GM12878 (cell line): Measurements from ENCODE around the gene REP15. TPM values are rescaled to one million over a fixed set of nuclear protein-coding genes. Genes with fewer than 3 reads are reported as not detected.

Experiments used
- ATAC-seq: fragments of 200-7000 bp; cut with Tn5 transposase; 3 replicates; pipeline ENCODE4 v1.9.1; 2020; ENCODE audit warnings: mild to moderate bottlenecking, moderate library complexity
- BruUV-seq: library from RNA; stranded (reverse); fragments of 400-500 nt; replicated peaks from 2 replicates; lab custom pipeline; 2021; lab: Mats Ljungman, UMichigan
- CTCF ChIA-PET: fragments of 300-600 bp; sonication (Branson Sonifier 250); formaldehyde crosslinking; extraction: SDS; loops from one replicate; lab custom pipeline; 2021; ENCODE audit warnings: inconsistent platforms; lab: Yijun Ruan, JAX
- POLR2A ChIA-PET: fragments of 350-600 bp; formaldehyde crosslinking; extraction: SDS; loops from one replicate; lab custom pipeline; 2021; ENCODE audit warnings: inconsistent platforms; lab: Charles Lee
- RAD21 ChIA-PET: fragments of 300-600 bp; sonication (Branson Sonifier 250); formaldehyde crosslinking; loops from one replicate; lab custom pipeline; 2023; ENCODE audit warnings: antibody characterized with exemption; ENCODE audit not compliant: unreplicated experiment; lab: Charles Lee
- SMC1A ChIA-PET: fragments of 300-600 bp; sonication (Branson Sonifier 250); formaldehyde crosslinking; loops from one replicate; lab custom pipeline; 2023; ENCODE audit not compliant: unreplicated experiment, uncharacterized antibody; lab: Charles Lee
- DNase-seq: peaks from one replicate; pipeline ENCODE4 v3.0.0-alpha.2; 2011; ENCODE audit warnings: low read depth, low spot score
- FAIRE-seq: peaks from 3 replicates; lab custom pipeline; 2011; peaks lifted over from hg19 to GRCh38; lab: Jason Lieb, UNC
- H2AFZ ChIP-seq: 2 replicates; pipeline ENCODE4 v1.6.0; 2011; ENCODE audit warnings: low read depth, low read length, control low read depth; ENCODE audit not compliant: control insufficient read depth
- H3K27ac ChIP-seq: 2 replicates; pipeline ENCODE4 v1.5.1; 2011; ENCODE audit warnings: control low read depth; ENCODE audit not compliant: control insufficient read depth, insufficient read depth
- H3K27me3 ChIP-seq, 2 experiments: replicated peaks in 1 of 2; 2 replicates each; pipeline versions ENCODE4 v1.6.0 to v1.6.1; 2011; ENCODE audit warnings: low read length in 1 of 2; ENCODE audit not compliant: control insufficient read depth in 2 of 2, insufficient read depth in 2 of 2
- H3K36me3 ChIP-seq, 2 experiments: 2 replicates each; pipeline ENCODE4 v1.5.1; 2011; ENCODE audit warnings: low read length in 1 of 2; ENCODE audit not compliant: control insufficient read depth in 2 of 2, insufficient read depth in 2 of 2
- H3K4me1 ChIP-seq: 2 replicates; pipeline ENCODE4 v1.6.1; 2011; ENCODE audit warnings: mild to moderate bottlenecking, low read length, moderate library complexity, mixed read lengths; ENCODE audit not compliant: control insufficient read depth, insufficient read depth
- H3K4me2 ChIP-seq: 2 replicates; pipeline ENCODE4 v1.6.0; 2011; ENCODE audit warnings: control low read depth; ENCODE audit not compliant: control insufficient read depth, insufficient read depth
- H3K4me3 ChIP-seq: fragments of 200-600 bp; sonication (generic); 2 replicates; pipeline ENCODE4 v1.5.1; 2016
- H3K79me2 ChIP-seq: 2 replicates; pipeline ENCODE4 v1.6.0; 2011; ENCODE audit warnings: low read length; ENCODE audit not compliant: control insufficient read depth, insufficient read depth
- H3K9ac ChIP-seq: 2 replicates; pipeline ENCODE4 v1.8.0; 2011; ENCODE audit warnings: low read length, control low read depth, mixed read lengths; ENCODE audit not compliant: control insufficient read depth, insufficient read depth
- H3K9me3 ChIP-seq: replicated peaks from 3 replicates; pipeline ENCODE4 v1.5.1; 2011; ENCODE audit warnings: mild to moderate bottlenecking, low read length; ENCODE audit not compliant: control insufficient read depth, insufficient read depth
- H4K20me1 ChIP-seq: 2 replicates; pipeline ENCODE4 v1.6.0; 2011; ENCODE audit not compliant: control insufficient read depth, insufficient read depth
- CBX5 ChIP-seq: sonication (generic); IDR thresholded peaks from 2 replicates; pipeline ENCODE4 v1.6.1; 2016; ENCODE audit warnings: low read depth, moderate library complexity, mild to moderate bottlenecking, inconsistent platforms
- CEBPB ChIP-seq, 2 experiments: fragments of 150-350 bp in 1 of 2; IDR thresholded peaks; 2 replicates each; pipeline ENCODE4 v1.6.1; 2012 to 2014; ENCODE audit warnings: low read depth in 2 of 2, low read length in 2 of 2, borderline replicate concordance in 1 of 2, inconsistent platforms in 1 of 2
- GATAD2B ChIP-seq: fragments of 450-650 bp; conservative IDR thresholded peaks from 2 replicates; pipeline ENCODE4 v1.6.1; 2017; ENCODE audit warnings: low read depth, mild to moderate bottlenecking, moderate library complexity
- HDGF ChIP-seq: fragments of 450-650 bp; IDR thresholded peaks from 2 replicates; pipeline ENCODE4 v1.6.1; 2016; ENCODE audit warnings: antibody characterized with exemption
- NBN ChIP-seq: fragments of 450-650 bp; IDR thresholded peaks from 2 replicates; pipeline ENCODE4 v1.6.1; 2016
- PBX3 ChIP-seq: IDR thresholded peaks from 2 replicates; pipeline ENCODE4 v1.6.1; 2011; ENCODE audit warnings: mild to moderate bottlenecking, low read depth, low read length, moderate library complexity; ENCODE audit not compliant: insufficient replicate concordance
- RAD21 ChIP-seq: IDR thresholded peaks from 2 replicates; pipeline ENCODE4 v1.6.1; 2011; ENCODE audit warnings: mild to moderate bottlenecking, low read depth, low read length, moderate library complexity; ENCODE audit not compliant: insufficient read depth
- RELA ChIP-seq: fragments of 450-650 bp; IDR thresholded peaks from 2 replicates; pipeline ENCODE4 v1.8.0; 2014; ENCODE audit warnings: borderline replicate concordance; ENCODE audit not compliant: partially characterized antibody
- TAF1 ChIP-seq: IDR thresholded peaks from 2 replicates; pipeline ENCODE4 v1.6.1; 2011; ENCODE audit warnings: mild to moderate bottlenecking, low read depth, low read length, borderline replicate concordance
- USF1 ChIP-seq: IDR thresholded peaks from 2 replicates; pipeline ENCODE4 v1.6.1; 2011; ENCODE audit warnings: borderline replicate concordance, low read depth, mild to moderate bottlenecking, moderate library complexity, mixed read lengths, low read length; ENCODE audit not compliant: insufficient read depth; ENCODE audit errors: extremely low read length
- USF2 ChIP-seq: IDR thresholded peaks from 2 replicates; pipeline ENCODE4 v1.6.1; 2011; ENCODE audit warnings: low read depth, low read length, improper control_type of control experiment, borderline replicate concordance
- ZNF687 ChIP-seq: fragments of 450-650 bp; IDR thresholded peaks from 2 replicates; pipeline ENCODE4 v1.6.1; 2017; ENCODE audit warnings: mild to moderate bottlenecking, moderate library complexity
- WGBS: methylation state at CpG from one replicate; pipeline ENCODE4 v1.1.6; 2016; ENCODE audit warnings: low lambda C conversion rate; ENCODE audit not compliant: insufficient replicate concordance, insufficient coverage; ENCODE audit errors: missing lambda C conversion rate; 5-methylcytosine and 5-hydroxymethylcytosine counted together
- in situ Hi-C: fragments of 300-500 bp; cut with MboI; formaldehyde crosslinking; loops from 9 replicates; pipeline ENCODE4 v1.14.3; 2018; ENCODE audit warnings: mixed read lengths
- intact Hi-C: fragments of 100-400 bp; cut with micrococcal nuclease; formaldehyde crosslinking; loops from one replicate; pipeline ENCODE4 v1.14.2; 2022; ENCODE audit not compliant: unreplicated experiment
- polyA plus RNA-seq, 11 experiments: library from polyadenylated mRNA; depleted of rRNA in 4 of 11; unstranded in 6 of 11; stranded (reverse) in 5 of 11; fragments of >200 nt; fragmentation: Nextera tagmentation in 4 of 11; fragmentation: Illumina TruSeq in 1 of 11; extraction: Ambion mirVana in 4 of 11; extraction: Trizol in 1 of 11; gene quantifications; 1 replicate in 1 of 11; 2 replicates in 10 of 11; pipeline versions ENCODE4 v1.2.1 to v1.2.3, GENCODE V29; 2011 to 2016; ENCODE audit warnings: inconsistent platforms in 2 of 11, missing spikeins in 2 of 11, low read depth in 1 of 11
- total RNA-seq, 4 experiments: library from RNA; depleted of rRNA in 3 of 4; stranded (reverse); fragments of >200 nt in 3 of 4; fragmentation: Illumina TruSeq in 1 of 4; extraction: Trizol in 1 of 4; gene quantifications; 2 replicates each; pipeline versions ENCODE4 v1.2.1 to v1.2.3, GENCODE V29; 2013 to 2021

The REP15 gene
- total and polyA plus RNA-seq, 10 of the 15 experiments (the other 5 are each of a cell fraction or from before 2014, with no cell fraction given): not detected

- no peak overlapping the region for H3K27ac ChIP-seq
- intact Hi-C loops: no loop called here
- TF ChIP-seq GATAD2B (no peak), HDGF (no peak), NBN (no peak), RAD21 (no peak), USF2 (no peak), USF1 (no peak), CEBPB (IDR thresholded peaks at IDR 0.05; ENCODE audit: borderline replicate concordance in 1 of 2, low read depth in 2 of 2, low read length in 2 of 2) (no peak), ZNF687 (no peak), RELA (no peak), CBX5 (no peak), TAF1 (no peak), PBX3 (no peak)
- H3K79me2 ChIP-seq: no peaks in the 10 kb centered on the region
- no peaks in the 10 kb centered on the region; a peak in 1 of 4 replicates for H3K36me3 ChIP-seq
- H3K27me3 ChIP-seq: no peaks in the 10 kb centered on the region
- ChIA-PET SMC1A (no interaction called here), RAD21 (no interaction called here), POLR2A (no interaction called here), CTCF (interaction anchor here (0.8 to 1.1 kb wide), 3 partner anchors 10 to 239 kb away, joined by 3 to 4 read pairs (median 4); no protein-coding TSS in a partner anchor)
- H3K9me3 ChIP-seq: no peaks in the 10 kb centered on the region
- in situ Hi-C loops: loop anchor here (25.0 kb wide), 1 partner anchor 236 kb away; the partner anchor contains the start of gene SMCO2
- no peak overlapping the region for H3K4me3 ChIP-seq
- 49% methylated on average over 3 of the region's 3 CpGs for WGBS
- no peak overlapping the region for H2AFZ ChIP-seq
- no peaks in the 10 kb centered on the region for H4K20me1 ChIP-seq
- DNase-seq (no peak), FAIRE-seq (no peak), ATAC-seq (no peak)
- H3K9ac ChIP-seq: no peak overlapping the region
- no peak overlapping the region for H3K4me2 ChIP-seq
- BruUV-seq: no TSS peak
- no peaks in the 10 kb centered on the region for H3K4me1 ChIP-seq
Observed at GRCh38 chr12:27673101-27673718, 23.0 kb upstream of the REP15 start.
